Kidney glomerular epithelial cell (primary cell): Measurements from ENCODE around the gene NEAT1.
A peak's percentile ranks its signal among the peaks of the same experiment; 100 is the strongest.

ENCODE experiments used
- DNase-seq: peaks from one replicate; lab custom pipeline; 2025; lab: John Stamatoyannopoulos, UW

The NEAT1 gene

GRCh38 chr11:65422633-65423515, at the start of gene NEAT1:
Gene NEAT1 (plus strand): TSS chr11:65422798.
- DNase-seq, result no peak

- DNase-seq, result no peak
These were observed 48.6 kb upstream of the NEAT1 start for GRCh38 chr11:65373839-65374580.

- DNase-seq, result no peak
These were observed 47.6 kb upstream of the NEAT1 start for GRCh38 chr11:65375012-65375411.

- no peak for DNase-seq
These were observed 46.4 kb upstream of the NEAT1 start for GRCh38 chr11:65376138-65376713.

- DNase-seq, result no peak
These were observed 45.6 kb upstream of the NEAT1 start for GRCh38 chr11:65377036-65377435.

- DNase-seq, result no peak
These were observed 44.8 kb upstream of the NEAT1 start for GRCh38 chr11:65377777-65378176.

- no peak for DNase-seq
These were observed 44.2 kb upstream of the NEAT1 start for GRCh38 chr11:65378208-65378927.

GRCh38 chr11:65378928-65379638, 43.5 kb upstream of the NEAT1 start:
- no peak for DNase-seq

GRCh38 chr11:65379698-65380459, 42.7 kb upstream of the NEAT1 start:
- DNase-seq, result no peak

GRCh38 chr11:65380460-65381119, 42.0 kb upstream of the NEAT1 start:
- no peak for DNase-seq

GRCh38 chr11:65381716-65382032, 40.9 kb upstream of the NEAT1 start:
- DNase-seq, result no peak

- peak; percentile 96 for DNase-seq
These were observed 40.4 kb upstream of the NEAT1 start, which contains the start of gene SLC25A45 for GRCh38 chr11:65382033-65382803. Gene SLC25A45 (minus strand): TSS chr11:65382646. CDS start chr11:65381951, 695 bp downstream.

GRCh38 chr11:65382804-65383368, 39.7 kb upstream of the NEAT1 start:
- no peak for DNase-seq

- DNase-seq, result no peak
These were observed 38.8 kb upstream of the NEAT1 start for GRCh38 chr11:65383778-65384177.

GRCh38 chr11:65384301-65384889, 38.2 kb upstream of the NEAT1 start:
- no peak for DNase-seq

GRCh38 chr11:65386307-65387140, 36.1 kb upstream of the NEAT1 start, which contains the start of gene FRMD8:
Gene FRMD8 (plus strand): TSS chr11:65386637. CDS start chr11:65387037, 400 bp downstream.
- peak; percentile 53 for DNase-seq

GRCh38 chr11:65388731-65389130, 33.9 kb upstream of the NEAT1 start:
- no peak for DNase-seq
